Panc1 (cell line): Measurements from ENCODE around the gene TRAF7.
"Not testable (repeated sequence)": the region's sequence is repeated elsewhere in the genome, so short reads cannot be mapped to it uniquely, and the experiment has no call there.

ENCODE experiments used
- CTCF ChIP-seq: fragments of 450-650 bp; IDR thresholded peaks from 2 replicates; pipeline ENCODE4 v1.5.1; 2017; ENCODE audit warnings: mild to moderate bottlenecking
- REST ChIP-seq, 2 experiments: IDR thresholded peaks; 2 replicates each; pipeline ENCODE4 v1.6.1; 2011 to 2012; ENCODE audit warnings: low read depth in 2 of 2, control low read depth in 1 of 2, low read length in 1 of 2, mild to moderate bottlenecking in 1 of 2, moderate library complexity in 1 of 2; ENCODE audit not compliant: insufficient read depth in 1 of 2
- SIN3A ChIP-seq: IDR thresholded peaks from 2 replicates; pipeline ENCODE4 v1.6.1; 2012; ENCODE audit warnings: low read depth, mild to moderate bottlenecking, low read length, moderate library complexity, borderline replicate concordance; ENCODE audit not compliant: insufficient read depth

- not testable (repeated sequence) for TF ChIP-seq CTCF; SIN3A; REST (IDR thresholded peaks at IDR 0.05; ENCODE audit: insufficient read depth in 1 of 2, low read depth in 2 of 2, low read length in 1 of 2)
Measured at GRCh38 chr16:2126928-2127556, 28.5 kb upstream of the TRAF7 start.
